CD4-positive, alpha-beta T cell (primary cell): ENCODE results near the gene HTRA1. TPM values are rescaled to one million over a fixed set of nuclear protein-coding genes. Genes with fewer than 3 reads are reported as not detected.

Experiments used
- ATAC-seq: fragments of 200-7000 bp; cut with Tn5 transposase; one replicate; pipeline ENCODE4 v1.10.0; 2022; ENCODE audit warnings: mild to moderate bottlenecking; ENCODE audit not compliant: poor library complexity
- CTCF ChIA-PET: fragments of 350-600 bp; sonication (Branson Sonifier 250); formaldehyde crosslinking; loops from one replicate; lab custom pipeline; 2021; ENCODE audit warnings: antibody characterized with exemption, inconsistent platforms; lab: Charles Lee
- POLR2A ChIA-PET: fragments of 350-600 bp; sonication (Branson Sonifier 250); formaldehyde crosslinking; loops from one replicate; lab custom pipeline; 2021; ENCODE audit warnings: antibody characterized with exemption, inconsistent platforms; lab: Charles Lee
- DNase-seq, 14 experiments: peaks; one replicate each; pipeline ENCODE4 v3.0.0-alpha.2; 2013 to 2020; ENCODE audit warnings: mixed read lengths in 2 of 14
- H3K27ac ChIP-seq, 2 donors: one replicate each; pipeline versions ENCODE4 v1.5.1 to v1.7.0; 2013; ENCODE audit warnings: low read length in 2 of 2, low read depth in 1 of 2, mild to moderate bottlenecking in 1 of 2
- H3K27me3 ChIP-seq, 2 experiments: 1 replicate in 1 of 2; 2 replicates in 1 of 2; pipeline versions ENCODE4 v1.6.1 to v1.7.0; 2013; ENCODE audit warnings: low read length in 2 of 2, control low read depth in 1 of 2, mild to moderate bottlenecking in 1 of 2, moderate library complexity in 1 of 2; ENCODE audit not compliant: insufficient read depth in 2 of 2, control insufficient read depth in 1 of 2
- H3K36me3 ChIP-seq: one replicate; pipeline ENCODE4 v1.6.1; 2013; ENCODE audit warnings: low read length, control low read depth; ENCODE audit not compliant: insufficient read depth
- H3K4me1 ChIP-seq: one replicate; pipeline ENCODE4 v1.6.1; 2013; ENCODE audit warnings: low read length, control low read depth; ENCODE audit not compliant: insufficient read depth
- H3K4me3 ChIP-seq: one replicate; pipeline ENCODE4 v1.5.1; 2013; ENCODE audit warnings: mild to moderate bottlenecking, low read length, moderate library complexity
- H3K9me3 ChIP-seq, 2 experiments: 1 replicate in 1 of 2; 2 replicates in 1 of 2; pipeline versions ENCODE4 v1.6.1 to v1.7.0; 2013; ENCODE audit warnings: low read length in 2 of 2, mild to moderate bottlenecking in 2 of 2, control low read depth in 1 of 2, moderate library complexity in 1 of 2; ENCODE audit not compliant: control insufficient read depth in 1 of 2, insufficient read depth in 1 of 2
- H3K27ac Mint-ChIP-seq: one replicate; pipeline ENCODE4 v1.8.0; 2020; ENCODE audit warnings: mixed read lengths
- H3K27me3 Mint-ChIP-seq: one replicate; pipeline ENCODE4 v1.8.0; 2021; ENCODE audit warnings: mixed read lengths
- H3K36me3 Mint-ChIP-seq: one replicate; pipeline ENCODE4 v1.8.0; 2021; ENCODE audit warnings: low read depth, mixed read lengths
- H3K4me1 Mint-ChIP-seq: one replicate; pipeline ENCODE4 v1.8.0; 2021; ENCODE audit warnings: low read depth, mixed read lengths
- H3K4me3 Mint-ChIP-seq: one replicate; pipeline ENCODE4 v1.8.0; 2020; ENCODE audit warnings: mild to moderate bottlenecking, mixed read lengths
- H3K9me3 Mint-ChIP-seq: one replicate; pipeline ENCODE4 v1.8.0; 2020; ENCODE audit warnings: mixed read lengths
- CTCF ChIP-seq: fragments of 200-600 bp; IDR thresholded peaks from one replicate; pipeline ENCODE4 v1.8.0; 2022; ENCODE audit warnings: antibody characterized with exemption, mild to moderate bottlenecking
- intact Hi-C, 2 experiments: fragments of 100-400 bp; cut with DNase I in 1 of 2; cut with micrococcal nuclease in 1 of 2; formaldehyde crosslinking; loops; one replicate each; pipeline versions ENCODE4 v1.15.1 to v1.9.0; 2023 to 2025; cut with DNase I, micrococcal nuclease
- total RNA-seq, 174 experiments: library from RNA in 2 of 174; stranded (reverse) in 2 of 174; gene quantifications; one replicate each; pipeline ENCODE4 v1.2.3 and lab custom pipeline; 2021 to 2026

The HTRA1 gene
- total RNA-seq, 2 experiments from 2014 or later = not detected

GRCh38 chr10:122531939-122532338 lies 70.6 kb downstream of the HTRA1 start:
- no peaks in the 10 kb centered on the region for H3K4me1 Mint-ChIP-seq
- no peaks in the 10 kb centered on the region for H3K9me3 ChIP-seq

GRCh38 chr10:122532601-122533296 lies 71.4 kb downstream of the HTRA1 start:
- no peak overlapping the region for H3K27ac ChIP-seq
- H3K27me3 ChIP-seq = no peaks in the 10 kb centered on the region
- peaks cover 17% of the 10 kb centered on the region for H3K27me3 Mint-ChIP-seq
- POLR2A ChIA-PET = no interaction called here
- no peak overlapping the region for H3K4me3 ChIP-seq
- H3K4me3 Mint-ChIP-seq = no peak overlapping the region
- CTCF ChIA-PET = no interaction called here
- no peaks in the 10 kb centered on the region for H3K4me1 ChIP-seq
- intact Hi-C loops = no loop called here
- no peaks in the 10 kb centered on the region for H3K36me3 ChIP-seq
- ATAC-seq = no peak
- H3K27ac Mint-ChIP-seq = no peak overlapping the region
- H3K36me3 Mint-ChIP-seq = no peaks in the 10 kb centered on the region
- DNase-seq = no peak
- no peaks in the 10 kb centered on the region for H3K9me3 Mint-ChIP-seq
- TF ChIP-seq CTCF = no peak
- no peaks in the 10 kb centered on the region for H3K9me3 ChIP-seq
- no peaks in the 10 kb centered on the region for H3K4me1 Mint-ChIP-seq

More at GRCh38 chr10:122531939-122532338, 70.6 kb downstream of the HTRA1 start:
- Mint-ChIP-seq H3K27ac (no peak overlapping the region), H3K4me3 (no peak overlapping the region), H3K36me3 (no peaks in the 10 kb centered on the region), H3K27me3 (peaks cover 17% of the 10 kb centered on the region), H3K9me3 (no peaks in the 10 kb centered on the region)
- ChIA-PET CTCF (no interaction called here), POLR2A (no interaction called here)
- intact Hi-C loops = no loop called here
- H3K36me3 ChIP-seq = no peaks in the 10 kb centered on the region
- no peaks in the 10 kb centered on the region for H3K27me3 ChIP-seq
- DNase-seq (no peak), ATAC-seq (no peak)
- no peak overlapping the region for H3K4me3 ChIP-seq
- no peak overlapping the region for H3K27ac ChIP-seq
- TF ChIP-seq CTCF = no peak
- H3K4me1 ChIP-seq = no peaks in the 10 kb centered on the region

GRCh38 chr10:122537545-122537944 lies 76.2 kb downstream of the HTRA1 start:
- no peaks in the 10 kb centered on the region for H3K36me3 ChIP-seq
- Mint-ChIP-seq H3K27ac (no peak overlapping the region), H3K4me1 (peaks cover 28% of the 10 kb centered on the region), H3K27me3 (peaks cover 4% of the 10 kb centered on the region), H3K9me3 (no peaks in the 10 kb centered on the region), H3K4me3 (no peak overlapping the region), H3K36me3 (no peaks in the 10 kb centered on the region)
- CTCF ChIA-PET = no interaction called here
- no peaks in the 10 kb centered on the region for H3K9me3 ChIP-seq
- peaks cover 25% of the 10 kb centered on the region for H3K4me1 ChIP-seq
- no peak for ATAC-seq
- intact Hi-C loops = no loop called here
- POLR2A ChIA-PET = no interaction called here
- no peak overlapping the region for H3K4me3 ChIP-seq
- H3K27ac ChIP-seq = no peak overlapping the region
- no peaks in the 10 kb centered on the region for H3K27me3 ChIP-seq
- DNase-seq = no peak
- TF ChIP-seq CTCF = no peak
